ENCODE results near the gene ZKSCAN7. TPM values are rescaled to one million over a fixed set of nuclear protein-coding genes. Genes with fewer than 3 reads are reported as not detected.

ZKSCAN7 gene
- total RNA-seq, 4 donors from 2014 or later, result 0.37 to 3.2 (median 1.0) TPM

DNA sequence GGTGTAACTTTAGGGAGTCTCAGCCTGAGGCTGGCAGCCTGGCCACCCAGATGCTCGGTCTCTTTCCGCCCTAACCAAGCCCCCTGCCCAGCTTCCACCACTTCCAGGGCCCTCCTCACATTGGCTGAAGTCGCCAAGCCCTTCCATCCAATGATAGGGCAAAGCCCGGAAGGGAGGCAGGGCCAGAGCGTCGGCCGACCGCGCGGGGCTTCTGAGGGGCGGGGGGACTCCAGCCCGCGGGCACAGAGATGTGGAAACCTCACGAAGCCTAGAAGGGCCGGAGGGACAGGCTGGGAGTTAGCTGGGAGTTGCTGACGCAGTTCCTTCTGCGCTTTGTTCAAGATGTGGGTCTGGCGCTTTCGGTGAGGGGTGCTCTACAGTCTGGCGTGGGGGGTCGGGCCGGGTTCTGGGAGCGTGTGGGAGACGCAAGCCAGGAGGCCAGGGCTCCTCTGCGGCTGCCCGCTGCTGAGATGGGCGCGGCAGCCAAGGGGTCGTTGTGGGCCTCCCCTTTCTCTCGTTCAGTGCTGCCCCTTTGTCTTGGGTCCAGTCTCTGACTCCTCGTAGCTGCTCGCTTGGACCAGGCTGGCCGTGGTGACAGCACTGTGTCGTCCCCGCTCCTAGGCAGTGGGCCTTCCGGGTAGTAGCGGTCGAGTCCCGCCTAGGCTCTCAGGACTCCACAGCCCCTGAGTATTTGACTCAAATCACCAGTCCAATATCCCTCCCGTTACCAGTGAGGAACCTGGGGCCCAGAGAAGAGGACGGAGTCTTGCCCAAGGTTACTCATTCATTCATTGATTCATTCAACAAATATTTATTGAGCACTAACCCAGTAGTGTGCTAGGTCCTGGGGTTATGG, 29.9 kb downstream of the ZKSCAN7 start, which contains the start of gene ZNF660:
ZNF660 (plus strand) TSS at position 319 of the 856 bp plus-strand sequence. CDS start 9,230 bp downstream, outside the sequence.
- peak within 1 kb of the TSS; percentile 43 to 74 (median 70) for H3K27ac ChIP-seq
- in situ Hi-C loops (cut with MboI; ENCODE audit: low pct_ligation_motif_present in 1 of 4, low pct_unique_long_range_greater_than_20kb in 1 of 4, low sequenced_read_pairs in 3 of 4) (no loop called here), intact Hi-C loops (cut with DNase I; ENCODE audit: low total_unique reads) (no loop called here)
- no peaks in the 10 kb centered on the region for H3K9me3 ChIP-seq
- DNase-seq, result peak; percentile 37
- no peaks in the 10 kb centered on the region for H3K27me3 ChIP-seq
- H3K36me3 ChIP-seq, result peaks cover 0 to 14% (median 0%) of the 10 kb centered on the region in 4 donors
- WGBS, 2 donors (ENCODE audit: low coverage in 1 of 2), result 0 to 11% methylated on average over 2 to 31 of the region's 41 CpGs
- peaks cover 0 to 12% (median 4%) of the 10 kb centered on the region in 4 donors for H3K4me1 ChIP-seq
- H3K4me3 ChIP-seq, result peak within 1 kb of the TSS; percentile 27 to 51 (median 44)
- TF ChIP-seq, protein P1, sequence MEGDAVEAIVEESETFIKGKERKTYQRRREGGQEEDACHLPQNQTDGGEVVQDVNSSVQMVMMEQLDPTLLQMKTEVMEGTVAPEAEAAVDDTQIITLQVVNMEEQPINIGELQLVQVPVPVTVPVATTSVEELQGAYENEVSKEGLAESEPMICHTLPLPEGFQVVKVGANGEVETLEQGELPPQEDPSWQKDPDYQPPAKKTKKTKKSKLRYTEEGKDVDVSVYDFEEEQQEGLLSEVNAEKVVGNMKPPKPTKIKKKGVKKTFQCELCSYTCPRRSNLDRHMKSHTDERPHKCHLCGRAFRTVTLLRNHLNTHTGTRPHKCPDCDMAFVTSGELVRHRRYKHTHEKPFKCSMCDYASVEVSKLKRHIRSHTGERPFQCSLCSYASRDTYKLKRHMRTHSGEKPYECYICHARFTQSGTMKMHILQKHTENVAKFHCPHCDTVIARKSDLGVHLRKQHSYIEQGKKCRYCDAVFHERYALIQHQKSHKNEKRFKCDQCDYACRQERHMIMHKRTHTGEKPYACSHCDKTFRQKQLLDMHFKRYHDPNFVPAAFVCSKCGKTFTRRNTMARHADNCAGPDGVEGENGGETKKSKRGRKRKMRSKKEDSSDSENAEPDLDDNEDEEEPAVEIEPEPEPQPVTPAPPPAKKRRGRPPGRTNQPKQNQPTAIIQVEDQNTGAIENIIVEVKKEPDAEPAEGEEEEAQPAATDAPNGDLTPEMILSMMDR (IDR thresholded peaks at IDR 0.05), result no peak
- TF ChIP-seq EP300 (IDR thresholded peaks at IDR 0.05; ENCODE audit: low read depth) (no peak), POLR2AphosphoS5 (IDR thresholded peaks at IDR 0.05) (peak in 1 of 3 donors; percentile 9), POLR2A (IDR thresholded peaks at IDR 0.05) (peak; percentile 40)

DNA sequence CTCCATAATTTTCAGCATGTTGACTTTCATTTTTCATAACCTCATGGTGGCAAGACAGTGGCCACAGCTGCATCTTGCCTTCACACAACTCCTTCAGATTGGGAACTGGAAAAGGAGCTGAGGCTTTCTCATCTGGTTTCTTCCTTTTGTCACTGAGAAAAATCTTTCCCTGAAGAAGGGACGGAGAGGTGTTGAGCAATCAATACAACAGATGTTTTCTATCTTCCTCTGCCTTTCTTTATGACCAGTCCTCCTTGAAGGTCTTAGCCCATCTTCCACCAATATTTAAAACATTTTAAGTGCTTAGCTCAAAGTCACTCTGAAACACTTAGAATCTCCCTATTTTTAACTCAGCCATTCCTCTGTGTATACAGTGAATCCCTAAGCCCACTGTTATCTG, 41.6 kb downstream of the ZKSCAN7 start:
- no peak overlapping the region for H3K27ac ChIP-seq
- peaks cover 0 to 12% (median 6%) of the 10 kb centered on the region in 4 donors for H3K36me3 ChIP-seq
- in situ Hi-C loops (cut with MboI; ENCODE audit: low pct_ligation_motif_present in 1 of 4, low pct_unique_long_range_greater_than_20kb in 1 of 4, low sequenced_read_pairs in 3 of 4), result no loop called here
- 74 to 92% methylated on average over 1 of the region's 1 CpG for WGBS, 2 donors (ENCODE audit: low coverage in 1 of 2)
- DNase-seq, result no peak
- H3K9me3 ChIP-seq, result peaks cover 22 to 34% of the 10 kb centered on the region in 2 donors
- no peak overlapping the region for H3K4me3 ChIP-seq
- TF ChIP-seq POLR2A (IDR thresholded peaks at IDR 0.05) (no peak), EP300 (IDR thresholded peaks at IDR 0.05; ENCODE audit: low read depth) (no peak), POLR2AphosphoS5 (IDR thresholded peaks at IDR 0.05) (no peak)
- TF ChIP-seq, protein P1 (IDR thresholded peaks at IDR 0.05), result no peak
- H3K27me3 ChIP-seq, result no peaks in the 10 kb centered on the region
- intact Hi-C loops (cut with DNase I; ENCODE audit: low total_unique reads), result no loop called here
- H3K4me1 ChIP-seq, result no peaks in the 10 kb centered on the region

DNA sequence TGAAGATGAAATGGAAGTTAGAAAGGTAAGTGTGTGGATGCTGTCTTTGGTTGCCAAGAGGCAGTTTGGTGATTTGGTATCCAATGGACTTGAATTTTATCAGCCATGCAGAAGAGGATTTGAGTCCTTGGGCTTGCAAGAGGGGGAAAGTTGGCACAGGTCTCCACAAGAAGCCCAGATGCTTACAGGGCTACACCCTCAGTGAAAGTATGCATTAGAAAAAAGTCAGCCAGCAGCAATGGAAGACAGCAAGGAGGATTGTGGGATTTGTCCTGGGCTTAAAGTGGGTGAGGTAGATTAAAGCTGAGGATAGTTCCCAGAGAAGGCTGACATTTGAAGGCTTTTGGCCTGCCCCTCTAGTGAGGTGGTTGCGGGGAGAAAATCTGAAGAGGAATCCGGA, 46.8 kb downstream of the ZKSCAN7 start:
- in situ Hi-C loops (cut with MboI; ENCODE audit: low pct_ligation_motif_present in 1 of 4, low pct_unique_long_range_greater_than_20kb in 1 of 4, low sequenced_read_pairs in 3 of 4), result no loop called here

DNA sequence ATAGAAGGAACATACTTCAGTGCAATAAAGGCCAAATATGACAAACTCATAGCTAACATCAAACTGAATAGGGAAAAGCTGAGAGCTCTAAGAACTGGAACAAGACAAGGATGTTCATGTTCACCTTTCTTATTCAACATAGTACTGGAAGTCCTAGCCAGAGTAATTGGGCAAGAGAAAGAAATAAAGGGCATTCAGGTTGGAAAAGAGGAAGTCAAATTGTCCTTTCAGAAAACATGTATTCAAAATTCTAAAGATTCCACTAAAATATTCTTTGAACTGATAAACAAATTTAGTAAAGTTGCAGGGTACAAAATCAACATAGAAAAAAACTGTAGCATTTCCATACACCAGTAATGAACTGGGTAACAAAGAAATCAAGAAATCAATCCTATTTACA, 57.7 kb downstream of the ZKSCAN7 start:
- TF ChIP-seq POLR2A (IDR thresholded peaks at IDR 0.05) (no peak), EP300 (IDR thresholded peaks at IDR 0.05; ENCODE audit: low read depth) (no peak), POLR2AphosphoS5 (IDR thresholded peaks at IDR 0.05) (no peak)
- TF ChIP-seq, protein P1 (IDR thresholded peaks at IDR 0.05), result no peak
- Histone ChIP-seq H3K9me3 (no peaks in the 10 kb centered on the region), H3K36me3 (peaks cover 0 to 7% (median 0%) of the 10 kb centered on the region in 4 donors), H3K4me3 (no peak overlapping the region), H3K4me1 (no peaks in the 10 kb centered on the region), H3K27ac (no peak overlapping the region), H3K27me3 (no peaks in the 10 kb centered on the region)
- DNase-seq, result no peak
- in situ Hi-C loops (cut with MboI; ENCODE audit: low pct_ligation_motif_present in 1 of 4, low pct_unique_long_range_greater_than_20kb in 1 of 4, low sequenced_read_pairs in 3 of 4), result no loop called here
- intact Hi-C loops (cut with DNase I; ENCODE audit: low total_unique reads), result no loop called here

More for the DNA sequence above, 46.8 kb downstream of the ZKSCAN7 start:
- WGBS, 2 donors (ENCODE audit: low coverage in 1 of 2), result 94 to 95% methylated on average over 2 of the region's 2 CpGs
- no peak for DNase-seq
- TF ChIP-seq EP300 (IDR thresholded peaks at IDR 0.05; ENCODE audit: low read depth) (no peak), POLR2A (IDR thresholded peaks at IDR 0.05) (no peak), POLR2AphosphoS5 (IDR thresholded peaks at IDR 0.05) (no peak)
- TF ChIP-seq, protein P1 (IDR thresholded peaks at IDR 0.05), result no peak
- no peak overlapping the region for H3K27ac ChIP-seq
- H3K4me3 ChIP-seq, result no peak overlapping the region
- no peaks in the 10 kb centered on the region for H3K36me3 ChIP-seq
- intact Hi-C loops (cut with DNase I; ENCODE audit: low total_unique reads), result no loop called here
- peaks cover 0 to 6% of the 10 kb centered on the region in 2 donors for H3K9me3 ChIP-seq
- H3K27me3 ChIP-seq, result no peaks in the 10 kb centered on the region
- H3K4me1 ChIP-seq, result no peaks in the 10 kb centered on the region

All from transverse colon (tissue), 4 donors.